Measurements from ENCODE around the gene C20orf173. TPM values are rescaled to one million over a fixed set of nuclear protein-coding genes. Genes with fewer than 3 reads are reported as not detected.

C20orf173 gene
- total RNA-seq, 2 experiments from 2014 or later = not detected

DNA sequence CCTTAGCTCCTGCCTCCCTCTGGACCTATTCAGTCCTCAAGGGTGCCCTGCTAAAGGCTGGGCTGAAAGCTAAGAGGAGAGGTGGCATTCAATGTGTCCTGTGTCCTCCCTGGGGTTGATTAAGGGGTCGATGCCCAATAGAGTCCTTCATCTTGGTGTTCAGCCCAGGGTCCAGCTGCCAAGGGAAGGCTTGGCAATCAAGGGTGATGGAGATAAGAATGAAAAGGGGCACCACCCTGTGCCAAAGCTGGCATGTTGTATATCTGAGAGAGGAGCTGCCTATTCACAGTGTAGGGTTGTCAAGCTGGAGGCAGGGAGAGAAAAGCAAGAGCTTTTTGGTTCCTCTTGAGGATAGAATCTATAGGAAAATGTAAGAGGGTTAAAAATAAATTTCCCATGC is 12.3 kb downstream of the C20orf173 start:
- Mint-ChIP-seq H3K4me3 (no peak overlapping the region), H3K27ac (no peak overlapping the region), H3K4me1 (ENCODE audit: low read depth) (no peaks in the 10 kb centered on the region), H3K27me3 (no peaks in the 10 kb centered on the region), H3K36me3 (ENCODE audit: low read depth) (peaks cover 2% of the 10 kb centered on the region), H3K9me3 (no peaks in the 10 kb centered on the region)
- POLR2A ChIA-PET = interaction anchor here (0.7 to 2.0 kb wide), 5 partner anchors 10 to 29 kb away, joined by 3 to 8 read pairs (median 4); partner anchors contain the start of gene ERGIC3
- TF ChIP-seq, protein P1, sequence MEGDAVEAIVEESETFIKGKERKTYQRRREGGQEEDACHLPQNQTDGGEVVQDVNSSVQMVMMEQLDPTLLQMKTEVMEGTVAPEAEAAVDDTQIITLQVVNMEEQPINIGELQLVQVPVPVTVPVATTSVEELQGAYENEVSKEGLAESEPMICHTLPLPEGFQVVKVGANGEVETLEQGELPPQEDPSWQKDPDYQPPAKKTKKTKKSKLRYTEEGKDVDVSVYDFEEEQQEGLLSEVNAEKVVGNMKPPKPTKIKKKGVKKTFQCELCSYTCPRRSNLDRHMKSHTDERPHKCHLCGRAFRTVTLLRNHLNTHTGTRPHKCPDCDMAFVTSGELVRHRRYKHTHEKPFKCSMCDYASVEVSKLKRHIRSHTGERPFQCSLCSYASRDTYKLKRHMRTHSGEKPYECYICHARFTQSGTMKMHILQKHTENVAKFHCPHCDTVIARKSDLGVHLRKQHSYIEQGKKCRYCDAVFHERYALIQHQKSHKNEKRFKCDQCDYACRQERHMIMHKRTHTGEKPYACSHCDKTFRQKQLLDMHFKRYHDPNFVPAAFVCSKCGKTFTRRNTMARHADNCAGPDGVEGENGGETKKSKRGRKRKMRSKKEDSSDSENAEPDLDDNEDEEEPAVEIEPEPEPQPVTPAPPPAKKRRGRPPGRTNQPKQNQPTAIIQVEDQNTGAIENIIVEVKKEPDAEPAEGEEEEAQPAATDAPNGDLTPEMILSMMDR (IDR thresholded peaks at IDR 0.05) = no peak
- no peak for DNase-seq
- intact Hi-C loops (cut with micrococcal nuclease) = no loop called here
- CTCF ChIA-PET = interaction anchor here (0.7 to 1.6 kb wide), 4 partner anchors 10 to 60 kb away, joined by 3 to 7 read pairs (median 4); no protein-coding TSS in a partner anchor
- ATAC-seq = no peak

DNA sequence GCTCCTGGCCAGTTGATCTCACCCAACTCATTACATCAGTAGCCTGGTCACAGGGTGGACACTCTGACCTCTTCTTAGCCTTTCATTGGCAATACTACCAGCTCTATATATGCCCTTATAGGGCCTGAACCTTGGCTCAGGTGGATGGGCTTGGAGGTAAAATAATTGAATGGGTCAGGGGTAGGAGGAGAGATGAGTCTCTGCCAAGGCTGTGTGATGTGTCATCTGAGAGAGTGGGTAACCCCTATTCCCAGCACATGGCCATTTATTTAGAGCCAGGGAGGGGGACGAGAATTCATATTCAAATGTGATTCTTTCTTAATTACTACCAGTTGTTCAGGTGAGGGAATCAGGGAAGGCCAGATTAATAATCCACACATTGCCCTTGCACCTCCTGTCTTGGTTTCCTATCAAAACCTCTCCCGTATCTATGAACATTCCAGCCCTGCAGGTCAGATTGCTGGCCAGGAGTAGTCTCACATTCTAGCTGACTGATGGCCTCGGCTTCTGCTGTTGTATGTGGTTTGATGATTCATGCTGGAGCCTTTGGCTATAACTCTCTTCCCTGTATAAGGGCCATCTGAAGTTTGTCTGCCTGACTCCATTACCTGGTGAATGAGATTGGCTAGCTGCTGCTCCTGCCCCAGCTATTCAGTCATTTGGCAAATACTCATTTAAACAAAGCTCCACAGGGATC is 13.4 kb downstream of the C20orf173 start:
- TF ChIP-seq, protein P1 (IDR thresholded peaks at IDR 0.05) = no peak
- intact Hi-C loops (cut with micrococcal nuclease) = no loop called here
- Mint-ChIP-seq H3K4me1 (ENCODE audit: low read depth) (no peaks in the 10 kb centered on the region), H3K4me3 (no peak overlapping the region), H3K27me3 (no peaks in the 10 kb centered on the region), H3K27ac (peak overlapping the region; percentile 16), H3K9me3 (no peaks in the 10 kb centered on the region), H3K36me3 (ENCODE audit: low read depth) (peaks cover 9% of the 10 kb centered on the region)
- ATAC-seq (no peak), DNase-seq (no peak)
- CTCF ChIA-PET = interaction anchor here (1.6 kb wide), 1 partner anchor 52 kb away, joined by 5 read pairs; no protein-coding TSS in a partner anchor
- POLR2A ChIA-PET = interaction anchor here (0.7 to 2.0 kb wide), 4 partner anchors 9 to 26 kb away, joined by 3 to 8 read pairs (median 4); partner anchors contain the start of gene ERGIC3

DNA sequence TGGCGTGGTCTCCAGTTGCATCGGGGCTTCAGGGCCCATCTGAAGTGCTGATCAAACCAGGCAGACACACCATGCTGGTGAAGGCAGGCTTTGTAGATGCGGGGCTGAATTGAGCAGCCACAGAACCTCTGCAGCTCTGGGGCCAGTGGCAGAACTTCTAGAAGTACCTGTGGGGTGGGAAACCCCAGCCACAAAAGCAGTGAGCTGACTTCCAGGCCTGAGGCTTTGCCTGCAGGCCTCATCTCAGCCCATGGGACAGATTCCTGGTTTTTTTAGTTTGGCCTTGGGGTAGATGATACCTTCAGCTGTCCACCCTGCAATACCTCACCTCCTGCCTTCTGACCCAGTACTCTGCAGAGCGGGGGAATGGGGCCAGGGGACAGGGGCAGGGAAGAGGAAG is 14.1 kb downstream of the C20orf173 start:
- ATAC-seq = no peak
- DNase-seq = no peak
- ChIA-PET CTCF (no interaction called here), POLR2A (interaction anchor here (0.6 to 2.0 kb wide), 3 partner anchors 25 to 112 kb away, joined by 3 to 8 read pairs (median 5); partner anchors contain the start of gene ERGIC3)
- Mint-ChIP-seq H3K9me3 (no peaks in the 10 kb centered on the region), H3K4me3 (no peak overlapping the region), H3K27me3 (no peaks in the 10 kb centered on the region), H3K36me3 (ENCODE audit: low read depth) (peaks cover 10% of the 10 kb centered on the region), H3K4me1 (ENCODE audit: low read depth) (no peaks in the 10 kb centered on the region), H3K27ac (no peak overlapping the region)
- intact Hi-C loops (cut with micrococcal nuclease) = no loop called here
- TF ChIP-seq, protein P1 (IDR thresholded peaks at IDR 0.05) = no peak

DNA sequence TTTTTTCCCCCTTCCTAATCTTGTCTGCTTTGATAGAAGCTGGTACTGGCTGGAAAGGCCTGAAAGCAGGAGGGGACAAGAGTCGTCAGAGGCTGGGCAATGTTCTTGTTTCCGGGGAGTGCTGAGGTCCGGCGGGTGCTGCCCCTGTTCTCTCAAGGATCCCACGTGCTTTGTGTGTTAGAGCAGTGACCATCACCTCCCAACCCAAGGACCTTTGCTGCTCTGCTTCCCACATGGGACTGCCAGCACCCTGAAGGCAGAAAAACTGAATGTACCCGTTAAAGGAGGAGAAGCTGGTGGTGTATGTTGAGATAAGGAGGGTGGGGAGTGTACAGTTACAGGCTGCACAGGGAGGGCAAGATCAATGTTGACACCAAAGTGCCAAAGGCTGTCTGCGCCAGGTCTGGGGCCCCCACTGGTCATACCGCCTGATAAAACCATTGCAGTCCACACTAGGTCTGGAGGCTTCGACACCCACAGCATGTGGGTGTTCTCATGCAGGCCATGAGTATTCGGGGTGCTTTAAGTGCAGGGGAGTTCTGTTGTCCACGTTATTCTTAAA is 15.0 kb downstream of the C20orf173 start:
- ChIA-PET CTCF (no interaction called here), POLR2A (interaction anchor here (1.1 to 1.4 kb wide), 2 partner anchors 12 to 15 kb away, joined by 3 read pairs; no protein-coding TSS in a partner anchor)
- intact Hi-C loops (cut with micrococcal nuclease) = no loop called here
- no peaks in the 10 kb centered on the region for H3K27me3 Mint-ChIP-seq
- no peak overlapping the region for H3K27ac Mint-ChIP-seq
- H3K4me1 Mint-ChIP-seq (ENCODE audit: low read depth) = no peaks in the 10 kb centered on the region
- peaks cover 12% of the 10 kb centered on the region for H3K36me3 Mint-ChIP-seq (ENCODE audit: low read depth)
- DNase-seq = no peak
- no peak overlapping the region for H3K4me3 Mint-ChIP-seq
- H3K9me3 Mint-ChIP-seq = no peaks in the 10 kb centered on the region
- TF ChIP-seq, protein P1 (IDR thresholded peaks at IDR 0.05) = no peak
- ATAC-seq = no peak
